SJCRH30 (cell line): ENCODE measurements around the gene MED7. TPM values are rescaled to one million over a fixed set of nuclear protein-coding genes. Genes with fewer than 3 reads are reported as not detected.
"Not testable (repeated sequence)": the region's sequence is repeated elsewhere in the genome, so short reads cannot be mapped to it uniquely, and the experiment has no call there.

Experiments
- DNase-seq, 2 experiments: peaks; one replicate each; pipeline ENCODE4 v3.0.0-alpha.2; 2015 to 2020
- H3K27ac ChIP-seq: fragments of 250-450 bp; sonication (Bioruptor Pico); 2 replicates; pipeline ENCODE4 v1.5.1; 2020; ENCODE audit warnings: mild to moderate bottlenecking, moderate library complexity
- H3K27me3 ChIP-seq: fragments of 250-450 bp; sonication (Bioruptor Pico); 2 replicates; pipeline ENCODE4 v1.5.1; 2020; ENCODE audit warnings: mild to moderate bottlenecking, moderate library complexity
- H3K36me3 ChIP-seq: fragments of 250-450 bp; sonication (Bioruptor Pico); 2 replicates; pipeline ENCODE4 v1.5.1; 2020; ENCODE audit warnings: mild to moderate bottlenecking, moderate library complexity
- H3K4me1 ChIP-seq: fragments of 250-450 bp; sonication (Bioruptor Pico); 2 replicates; pipeline ENCODE4 v1.5.1; 2020; ENCODE audit warnings: mild to moderate bottlenecking, moderate library complexity
- H3K4me3 ChIP-seq: fragments of 250-450 bp; sonication (Bioruptor Pico); 2 replicates; pipeline ENCODE4 v1.5.1; 2020; ENCODE audit warnings: mild to moderate bottlenecking, moderate library complexity
- H3K9me3 ChIP-seq: fragments of 250-450 bp; sonication (Bioruptor Pico); replicated peaks from 2 replicates; pipeline ENCODE4 v1.5.1; 2020; ENCODE audit warnings: mild to moderate bottlenecking, moderate library complexity
- total RNA-seq: library from RNA; depleted of rRNA; stranded (reverse); fragments of >200 nt; shearing (Covaris generic); gene quantifications from 2 replicates; pipeline ENCODE4 v1.2.3, GENCODE V29; 2014; rRNA removed

Gene MED7
- 14.0 and 16.4 TPM in 2 replicates for total RNA-seq

- no peaks in the 10 kb centered on the region for H3K9me3 ChIP-seq
- no peaks in the 10 kb centered on the region for H3K4me1 ChIP-seq
These were observed at the start of gene MED7 for GRCh38 chr5:157142317-157143126. Gene MED7, minus strand, starts transcription at chr5:157142865. Its CDS starts 3,434 bp downstream, at chr5:157139431.

DNA sequence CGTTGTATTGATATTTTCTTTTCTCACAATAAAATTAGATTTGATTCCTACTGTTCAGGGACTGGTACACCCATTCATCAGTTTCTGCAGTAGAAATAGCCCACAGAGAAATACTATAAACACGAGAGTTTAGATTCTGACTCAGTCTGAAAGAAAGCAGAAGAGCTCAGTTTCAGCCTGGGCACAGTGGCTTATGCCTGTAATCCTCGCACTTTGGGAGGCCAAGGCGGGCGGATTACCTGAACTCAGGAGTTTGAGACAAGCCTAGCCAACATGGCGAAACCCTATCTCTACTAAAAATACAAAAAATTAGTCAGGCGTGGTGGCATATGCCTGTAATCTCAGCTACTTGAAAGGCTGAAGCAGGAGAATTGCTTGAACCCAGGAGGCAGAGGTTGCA, 46.6 kb upstream of the MED7 start:
- Histone ChIP-seq H3K4me1 (no peaks in the 10 kb centered on the region), H3K36me3 (no peaks in the 10 kb centered on the region), H3K4me3 (no peak overlapping the region), H3K27ac (no peak overlapping the region), H3K27me3 (0 out of 2 replicates have a peak, but pooled peaks cover 11% of the 10 kb centered on the region), H3K9me3 (no peaks in the 10 kb centered on the region)
- no peak for DNase-seq

More at GRCh38 chr5:157142317-157143126, at the start of gene MED7:
- Histone ChIP-seq H3K27me3 (no peaks in the 10 kb centered on the region), H3K36me3 (peaks cover 8% of the 10 kb centered on the region; the same call in 1 of the 2 replicates), H3K4me3 (peak within 1 kb of the TSS; percentile 86), H3K27ac (peak within 1 kb of the TSS; percentile 84)
- peak; percentile 98 to 99 for DNase-seq

GRCh38 chr5:157188270-157188669, 45.6 kb upstream of the MED7 start:
- Histone ChIP-seq H3K9me3 (no peaks in the 10 kb centered on the region), H3K4me1 (no peaks in the 10 kb centered on the region), H3K27ac (no peak overlapping the region), H3K27me3 (0 out of 2 replicates have a peak, but pooled peaks cover 11% of the 10 kb centered on the region), H3K4me3 (no peak overlapping the region), H3K36me3 (no peaks in the 10 kb centered on the region)
- no peak for DNase-seq

- Histone ChIP-seq H3K4me1 (no peaks in the 10 kb centered on the region), H3K36me3 (no peaks in the 10 kb centered on the region), H3K27me3 (0 out of 2 replicates have a peak, but pooled peaks cover 11% of the 10 kb centered on the region), H3K27ac (no peak overlapping the region), H3K4me3 (no peak overlapping the region), H3K9me3 (no peaks in the 10 kb centered on the region)
- DNase-seq, result no peak
These were observed 44.5 kb upstream of the MED7 start for GRCh38 chr5:157187046-157187754.

DNA sequence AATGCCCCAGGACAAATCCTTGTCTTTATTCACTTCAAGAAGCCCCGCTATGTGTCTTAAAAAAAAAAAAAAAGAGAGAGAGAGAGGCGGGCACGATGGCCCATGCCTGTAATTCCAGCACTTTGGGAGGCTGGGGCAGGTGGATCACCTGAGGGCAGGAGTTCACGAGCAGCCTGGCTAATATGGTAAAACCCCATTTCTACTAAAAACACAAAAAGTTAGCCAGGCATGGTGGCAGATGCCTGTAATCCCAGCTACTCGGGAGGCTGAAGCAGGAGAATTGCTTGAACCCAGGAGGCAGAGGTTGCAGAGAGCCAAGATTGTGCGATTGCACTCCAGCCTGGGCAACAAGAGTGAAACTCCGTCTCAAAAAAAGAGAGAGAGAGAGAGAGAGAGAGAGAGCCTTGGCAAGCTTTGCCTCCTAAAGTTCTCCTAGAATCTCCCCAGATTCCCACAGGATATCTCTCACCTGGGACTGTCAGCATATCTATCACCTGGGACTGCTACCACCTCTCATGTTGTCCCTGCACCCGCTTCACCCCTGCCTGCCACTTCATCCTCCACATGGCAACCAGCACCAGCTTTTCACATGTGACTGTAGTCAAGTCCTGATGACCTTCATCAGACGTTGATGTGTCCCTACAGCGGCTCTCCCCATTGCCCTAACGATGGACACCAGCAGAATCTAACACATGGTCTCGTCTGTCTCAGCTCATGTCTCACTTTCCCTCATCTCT, 43.8 kb upstream of the MED7 start:
- Histone ChIP-seq H3K36me3 (no peaks in the 10 kb centered on the region), H3K9me3 (no peaks in the 10 kb centered on the region), H3K4me1 (no peaks in the 10 kb centered on the region), H3K4me3 (no peak overlapping the region), H3K27me3 (0 out of 2 replicates have a peak, but pooled peaks cover 11% of the 10 kb centered on the region), H3K27ac (no peak overlapping the region)
- DNase-seq, result no peak

- not testable (repeated sequence) for DNase-seq, H3K4me1 ChIP-seq, H3K27me3 ChIP-seq, H3K27ac ChIP-seq, H3K36me3 ChIP-seq, H3K4me3 ChIP-seq, H3K9me3 ChIP-seq
These were observed 42.5 kb upstream of the MED7 start for GRCh38 chr5:157185122-157185521.

- Histone ChIP-seq H3K4me3 (no peak overlapping the region), H3K36me3 (no peaks in the 10 kb centered on the region), H3K27ac (no peak overlapping the region), H3K9me3 (no peaks in the 10 kb centered on the region), H3K27me3 (0 out of 2 replicates have a peak, but pooled peaks cover 8% of the 10 kb centered on the region), H3K4me1 (no peaks in the 10 kb centered on the region)
- peak in 1 of 2 experiments; percentile 7 for DNase-seq
These were observed 41.5 kb upstream of the MED7 start for GRCh38 chr5:157184117-157184670.

- no peak for DNase-seq
- Histone ChIP-seq H3K27ac (no peak overlapping the region), H3K9me3 (no peaks in the 10 kb centered on the region), H3K27me3 (0 out of 2 replicates have a peak, but pooled peaks cover 5% of the 10 kb centered on the region), H3K4me3 (no peak overlapping the region), H3K36me3 (no peaks in the 10 kb centered on the region), H3K4me1 (no peaks in the 10 kb centered on the region)
These were observed 39.6 kb upstream of the MED7 start for GRCh38 chr5:157182143-157182757.

DNA sequence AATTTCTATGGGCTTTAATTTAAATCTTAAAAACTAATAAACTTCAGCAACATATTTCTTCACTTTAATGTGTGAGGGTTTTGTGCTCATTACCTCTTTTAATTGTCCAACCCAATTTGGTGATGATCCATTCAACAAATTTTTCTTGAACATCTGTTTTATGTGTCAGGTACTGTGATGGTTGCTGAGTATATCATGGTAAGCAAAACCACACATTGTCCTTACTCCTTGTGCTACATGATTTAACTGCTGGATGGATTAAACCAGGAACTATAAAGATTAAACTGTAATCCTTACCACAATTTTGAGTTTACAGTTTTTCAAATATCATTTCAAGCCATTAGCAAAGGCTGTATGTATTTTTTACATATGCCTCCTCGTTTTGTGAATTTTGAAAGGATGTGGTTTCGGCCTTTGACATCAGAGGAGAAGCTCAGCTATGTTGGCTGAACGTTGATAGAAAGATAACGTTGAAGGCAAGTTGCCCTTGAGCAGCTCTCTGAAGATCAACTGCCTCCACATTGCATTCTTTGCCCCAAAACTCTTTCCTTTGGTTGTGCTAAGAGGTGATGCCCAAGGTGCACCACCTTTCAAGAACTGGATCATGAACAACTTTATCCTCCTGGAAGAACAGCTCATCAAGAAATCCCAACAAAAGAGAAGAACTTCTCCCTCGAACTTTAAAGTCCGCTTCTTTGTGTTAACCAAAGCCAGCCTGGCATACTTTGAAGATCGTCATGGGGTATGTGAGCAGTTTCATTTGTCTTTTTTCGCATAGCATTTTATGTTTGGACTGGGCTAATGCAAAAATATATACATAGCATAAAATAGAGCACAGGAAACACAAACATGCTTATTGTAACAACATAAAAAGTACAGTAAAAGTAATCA, 38.0 kb upstream of the MED7 start, which contains the start of gene ITK:
Gene ITK, plus strand, starts transcription at position 467 of the 891 bp plus-strand sequence. Its CDS starts 138 bp downstream, at position 605.
- DNase-seq, result no peak
- no peaks in the 10 kb centered on the region for H3K4me1 ChIP-seq
- H3K36me3 ChIP-seq, result no peaks in the 10 kb centered on the region
- no peaks in the 10 kb centered on the region for H3K27me3 ChIP-seq
- H3K4me3 ChIP-seq, result no peak within 1 kb of the TSS
- no peaks in the 10 kb centered on the region for H3K9me3 ChIP-seq
- no peak within 1 kb of the TSS for H3K27ac ChIP-seq

DNA sequence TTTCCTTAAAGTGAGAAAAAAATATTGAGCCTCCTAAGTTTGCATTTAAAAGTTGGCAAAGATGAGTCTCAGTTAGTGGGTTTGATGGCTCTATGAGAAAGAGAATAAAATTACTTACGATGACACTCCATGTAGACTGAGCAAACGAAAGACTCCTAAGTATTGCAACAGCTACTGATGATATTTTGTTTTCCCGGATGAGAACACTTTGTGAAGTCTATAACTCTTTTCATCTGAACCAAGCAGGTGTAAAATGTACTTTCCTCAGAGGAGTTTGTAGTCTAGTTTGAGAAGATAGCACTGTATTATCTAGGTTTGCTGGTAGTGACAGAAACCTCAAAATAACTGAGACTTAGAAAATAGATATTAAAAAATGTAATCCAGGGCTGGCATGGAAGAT, 36.3 kb upstream of the MED7 start:
- no peaks in the 10 kb centered on the region for H3K27me3 ChIP-seq
- DNase-seq, result no peak
- no peaks in the 10 kb centered on the region for H3K36me3 ChIP-seq
- no peaks in the 10 kb centered on the region for H3K4me1 ChIP-seq
- no peaks in the 10 kb centered on the region for H3K9me3 ChIP-seq
- H3K27ac ChIP-seq, result no peak overlapping the region
- no peak overlapping the region for H3K4me3 ChIP-seq

DNA sequence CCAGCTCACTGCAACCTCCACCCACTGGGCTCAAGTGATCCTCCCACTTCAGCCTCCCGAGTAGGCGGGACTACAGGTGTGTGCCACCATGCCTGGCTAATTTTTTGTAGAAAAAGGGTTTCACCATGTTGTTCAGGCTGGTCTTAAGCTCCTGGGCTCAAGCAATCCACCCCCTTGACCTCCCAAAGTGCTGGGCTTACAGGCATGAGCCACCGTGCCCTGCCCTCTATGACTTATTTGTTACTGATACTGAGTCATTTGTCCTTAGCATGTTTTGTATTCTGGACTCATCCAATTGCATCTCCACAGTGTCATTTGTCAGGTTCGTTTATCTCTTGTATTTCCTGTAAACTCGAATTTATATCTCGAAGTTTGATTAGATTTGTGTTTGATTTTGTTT, 35.3 kb upstream of the MED7 start:
- DNase-seq, result no peak
- Histone ChIP-seq H3K27me3 (no peaks in the 10 kb centered on the region), H3K36me3 (no peaks in the 10 kb centered on the region), H3K4me1 (no peaks in the 10 kb centered on the region), H3K9me3 (no peaks in the 10 kb centered on the region), H3K4me3 (no peak overlapping the region), H3K27ac (no peak overlapping the region)

DNA sequence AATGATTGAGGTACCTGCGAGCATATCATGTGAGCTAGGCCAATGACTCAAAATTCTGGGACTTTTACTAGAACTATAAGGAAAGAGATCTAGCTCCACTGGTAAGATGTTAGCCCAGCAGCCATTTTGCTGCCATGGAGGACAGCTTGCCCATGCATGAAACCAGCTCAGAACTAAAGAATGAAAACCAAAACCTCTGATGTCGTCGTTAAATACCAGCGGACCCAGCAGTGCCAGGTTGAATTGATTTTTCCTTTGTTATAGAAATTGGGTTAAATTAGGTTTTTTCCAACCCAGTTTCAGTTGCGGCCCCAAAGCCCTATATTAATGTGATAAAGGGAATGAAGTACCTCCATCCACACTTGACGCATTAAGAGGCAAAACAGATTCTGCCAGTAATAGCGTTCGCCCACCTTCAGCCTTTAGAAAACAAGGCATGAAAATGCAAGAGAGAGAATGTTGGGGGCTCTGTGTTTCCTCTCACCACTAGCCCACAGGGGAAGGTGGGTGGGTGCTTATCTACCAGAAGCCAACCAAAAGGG, 32.5 kb upstream of the MED7 start:
- H3K4me3 ChIP-seq, result no peak overlapping the region
- no peaks in the 10 kb centered on the region for H3K4me1 ChIP-seq
- no peaks in the 10 kb centered on the region for H3K27me3 ChIP-seq
- H3K9me3 ChIP-seq, result no peaks in the 10 kb centered on the region
- H3K36me3 ChIP-seq, result no peaks in the 10 kb centered on the region
- no peak for DNase-seq
- H3K27ac ChIP-seq, result no peak overlapping the region

- Histone ChIP-seq H3K9me3 (no peaks in the 10 kb centered on the region), H3K27ac (no peak overlapping the region), H3K27me3 (no peaks in the 10 kb centered on the region), H3K4me1 (peaks cover 2% of the 10 kb centered on the region; the same call in 1 of the 2 replicates), H3K36me3 (no peaks in the 10 kb centered on the region), H3K4me3 (no peak overlapping the region)
- DNase-seq, result no peak
These were observed 29.7 kb upstream of the MED7 start for GRCh38 chr5:157172403-157172802.
